Esophagus muscularis mucosa (tissue), 4 donors: ENCODE results near the gene PCDHGC5. TPM values are rescaled to one million over a fixed set of nuclear protein-coding genes. Genes with fewer than 3 reads are reported as not detected.

ENCODE experiments used
- DNase-seq: peaks from one replicate; pipeline ENCODE4 v3.0.0-alpha.2; 2017; ENCODE audit errors: extremely low spot score
- H3K27ac ChIP-seq, 4 donors: fragments of 200-600 bp; sonication (generic); replicated peaks in 1 of 4; 1 replicate in 3 of 4; 2 replicates in 1 of 4; pipeline ENCODE4 v1.5.1; 2016 to 2019; ENCODE audit warnings: mild to moderate bottlenecking in 1 of 4
- H3K27me3 ChIP-seq, 4 donors: fragments of 200-600 bp; sonication (generic); one replicate each; pipeline versions ENCODE4 v1.5.1 to v1.6.0; 2016 to 2019
- H3K36me3 ChIP-seq, 4 donors: fragments of 200-600 bp; sonication (generic); one replicate each; pipeline ENCODE4 v1.5.1; 2016 to 2019
- H3K4me1 ChIP-seq, 4 donors: fragments of 200-600 bp; sonication (generic); one replicate each; pipeline ENCODE4 v1.5.1; 2016 to 2019
- H3K4me3 ChIP-seq, 4 donors: fragments of 200-600 bp; sonication (generic); 1 replicate in 2 of 4; 2 replicates in 2 of 4; pipeline ENCODE4 v1.5.1; 2016 to 2019; ENCODE audit warnings: mild to moderate bottlenecking in 4 of 4, moderate library complexity in 1 of 4
- H3K9me3 ChIP-seq, 4 donors: fragments of 200-600 bp; sonication (generic); 1 replicate in 3 of 4; 2 replicates in 1 of 4; pipeline ENCODE4 v1.5.1; 2016 to 2019
- EP300 ChIP-seq: sonication (generic); formaldehyde crosslinking; IDR thresholded peaks from one replicate; pipeline ENCODE4 v1.6.1; 2017; ENCODE audit warnings: antibody characterized with exemption
- POLR2A ChIP-seq: fragments of 450-650 bp; IDR thresholded peaks from one replicate; pipeline ENCODE4 v1.6.1; 2017; ENCODE audit warnings: antibody characterized with exemption, moderate library complexity, mild to moderate bottlenecking, low read depth
- POLR2AphosphoS5 ChIP-seq, 2 donors: sonication (generic); formaldehyde crosslinking; IDR thresholded peaks; one replicate each; pipeline ENCODE4 v1.6.1; 2017; ENCODE audit warnings: antibody characterized with exemption in 2 of 2
- WGBS: methylation state at CpG from one replicate; pipeline ENCODE4 v1.1.5; 2018; 5-methylcytosine and 5-hydroxymethylcytosine counted together
- intact Hi-C: fragments of 100-400 bp; cut with DNase I; formaldehyde crosslinking; loops from one replicate; pipeline ENCODE4 v1.15.1; 2023
- total RNA-seq, 4 donors: library from RNA; depleted of rRNA; stranded (reverse); fragments of >200 nt; gene quantifications; one replicate each; pipeline versions ENCODE4 v1.1.0 to v1.2.1, GENCODE V29; 2016
- TF ChIP-seq, protein P1 (sequence below), 3 experiments: fragments of 200-600 bp in 2 of 3; fragments of 450-650 bp in 1 of 3; sonication (generic) in 2 of 3; IDR thresholded peaks; one replicate each; pipeline ENCODE4 v1.5.1; 2017 to 2019; ENCODE audit warnings: antibody characterized with exemption in 3 of 3, mild to moderate bottlenecking in 2 of 3, moderate library complexity in 1 of 3

The PCDHGC5 gene
- total RNA-seq, 4 donors from 2014 or later, result 0.71 to 3.7 (median 1.4) TPM

DNA sequence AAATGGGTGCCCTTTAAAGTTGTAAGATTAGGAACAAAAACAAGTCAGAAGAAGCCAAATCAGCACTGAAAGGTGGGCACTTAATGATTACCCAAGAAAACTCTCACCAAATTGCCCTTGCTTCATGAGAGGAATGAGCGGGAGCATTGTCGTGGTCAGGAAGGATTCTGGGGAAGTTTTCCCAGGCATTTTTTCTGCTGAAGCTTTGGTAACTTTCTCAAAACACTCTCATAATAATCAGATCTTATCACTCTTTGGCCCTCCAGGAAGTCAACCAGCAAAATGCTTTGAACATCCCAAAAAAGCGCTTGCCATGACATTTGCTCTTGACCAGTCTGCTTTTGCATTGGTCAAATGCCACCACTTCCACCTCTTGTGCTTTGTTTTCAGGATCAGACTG lies 23.5 kb upstream of the PCDHGC5 start:
- no peak for DNase-seq
- Histone ChIP-seq H3K36me3 (peaks cover 0 to 8% (median 0%) of the 10 kb centered on the region in 4 donors), H3K4me1 (no peaks in the 10 kb centered on the region), H3K27ac (no peak overlapping the region), H3K4me3 (no peak overlapping the region), H3K9me3 (no peaks in the 10 kb centered on the region), H3K27me3 (no peaks in the 10 kb centered on the region)
- no peak for TF ChIP-seq POLR2A
- TF ChIP-seq POLR2AphosphoS5 (IDR thresholded peaks at IDR 0.05), result no peak
- no peak for TF ChIP-seq EP300
- TF ChIP-seq, protein P1, sequence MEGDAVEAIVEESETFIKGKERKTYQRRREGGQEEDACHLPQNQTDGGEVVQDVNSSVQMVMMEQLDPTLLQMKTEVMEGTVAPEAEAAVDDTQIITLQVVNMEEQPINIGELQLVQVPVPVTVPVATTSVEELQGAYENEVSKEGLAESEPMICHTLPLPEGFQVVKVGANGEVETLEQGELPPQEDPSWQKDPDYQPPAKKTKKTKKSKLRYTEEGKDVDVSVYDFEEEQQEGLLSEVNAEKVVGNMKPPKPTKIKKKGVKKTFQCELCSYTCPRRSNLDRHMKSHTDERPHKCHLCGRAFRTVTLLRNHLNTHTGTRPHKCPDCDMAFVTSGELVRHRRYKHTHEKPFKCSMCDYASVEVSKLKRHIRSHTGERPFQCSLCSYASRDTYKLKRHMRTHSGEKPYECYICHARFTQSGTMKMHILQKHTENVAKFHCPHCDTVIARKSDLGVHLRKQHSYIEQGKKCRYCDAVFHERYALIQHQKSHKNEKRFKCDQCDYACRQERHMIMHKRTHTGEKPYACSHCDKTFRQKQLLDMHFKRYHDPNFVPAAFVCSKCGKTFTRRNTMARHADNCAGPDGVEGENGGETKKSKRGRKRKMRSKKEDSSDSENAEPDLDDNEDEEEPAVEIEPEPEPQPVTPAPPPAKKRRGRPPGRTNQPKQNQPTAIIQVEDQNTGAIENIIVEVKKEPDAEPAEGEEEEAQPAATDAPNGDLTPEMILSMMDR (IDR thresholded peaks at IDR 0.05), result no peak
- intact Hi-C loops, result no loop called here
- WGBS, result 94% methylated on average over 3 of the region's 3 CpGs

DNA sequence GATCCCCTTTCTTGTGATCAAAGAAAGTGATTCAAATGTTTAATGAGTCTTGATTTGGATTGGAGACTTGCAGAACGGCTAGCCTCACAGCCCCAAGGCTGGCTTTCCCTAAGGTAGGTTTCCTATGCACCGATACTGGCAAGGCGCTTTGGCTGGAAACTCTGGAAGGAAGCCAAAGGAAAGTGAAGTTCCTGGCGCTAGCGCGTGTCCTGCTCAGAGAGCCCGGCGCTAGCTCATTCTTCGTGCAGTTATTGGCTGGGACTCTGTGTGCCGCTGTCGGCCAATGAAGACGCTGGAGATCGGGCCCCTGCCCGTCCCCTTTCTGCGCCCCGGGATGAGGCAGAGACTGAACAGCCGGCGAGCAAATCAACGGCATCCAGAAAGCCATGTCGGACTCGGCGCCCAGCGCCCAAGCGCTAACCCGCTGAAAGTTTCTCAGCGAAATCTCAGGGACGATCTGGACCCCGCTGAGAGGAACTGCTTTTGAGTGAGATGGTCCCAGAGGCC lies 13.2 kb upstream of the PCDHGC5 start, which contains the start of gene PCDHGC3:
Gene PCDHGC3, plus strand, starts transcription at position 342 of the 507 bp plus-strand sequence. Its CDS starts 151 bp downstream, at position 493.
- Histone ChIP-seq H3K9me3 (no peaks in the 10 kb centered on the region), H3K36me3 (peaks cover 0 to 6% (median 0%) of the 10 kb centered on the region in 4 donors), H3K27ac (peak within 1 kb of the TSS; percentile 84 to 93 (median 89)), H3K4me3 (peak within 1 kb of the TSS; percentile 64 to 75 (median 68)), H3K4me1 (peaks cover 39 to 49% (median 48%) of the 10 kb centered on the region in 4 donors), H3K27me3 (no peaks in the 10 kb centered on the region)
- no peak for TF ChIP-seq POLR2A
- no peak for TF ChIP-seq EP300
- TF ChIP-seq, protein P1 (IDR thresholded peaks at IDR 0.05), result peak; percentile 40 to 64 (median 58)
- peak; percentile 87 for TF ChIP-seq POLR2AphosphoS5 (IDR thresholded peaks at IDR 0.05)
- intact Hi-C loops, result loop anchor here (2.0 to 5.0 kb wide), 2 partner anchors 39 to 82 kb away; no protein-coding TSS in a partner anchor
- 1% methylated on average over 22 of the region's 28 CpGs for WGBS
- peak; percentile 97 for DNase-seq

DNA sequence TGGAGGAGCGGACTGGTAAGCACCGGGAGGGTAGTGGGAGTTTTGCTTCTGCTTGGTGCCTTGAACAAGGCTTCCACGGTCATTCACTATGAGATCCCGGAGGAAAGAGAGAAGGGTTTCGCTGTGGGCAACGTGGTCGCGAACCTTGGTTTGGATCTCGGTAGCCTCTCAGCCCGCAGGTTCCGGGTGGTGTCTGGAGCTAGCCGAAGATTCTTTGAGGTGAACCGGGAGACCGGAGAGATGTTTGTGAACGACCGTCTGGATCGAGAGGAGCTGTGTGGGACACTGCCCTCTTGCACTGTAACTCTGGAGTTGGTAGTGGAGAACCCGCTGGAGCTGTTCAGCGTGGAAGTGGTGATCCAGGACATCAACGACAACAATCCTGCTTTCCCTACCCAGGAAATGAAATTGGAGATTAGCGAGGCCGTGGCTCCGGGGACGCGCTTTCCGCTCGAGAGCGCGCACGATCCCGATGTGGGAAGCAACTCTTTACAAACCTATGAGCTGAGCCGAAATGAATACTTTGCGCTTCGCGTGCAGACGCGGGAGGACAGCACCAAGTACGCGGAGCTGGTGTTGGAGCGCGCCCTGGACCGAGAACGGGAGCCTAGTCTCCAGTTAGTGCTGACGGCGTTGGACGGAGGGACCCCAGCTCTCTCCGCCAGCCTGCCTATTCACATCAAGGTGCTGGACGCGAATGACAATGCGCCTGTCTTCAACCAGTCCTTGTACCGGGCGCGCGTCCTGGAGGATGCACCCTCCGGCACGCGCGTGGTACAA lies 12.6 kb upstream of the PCDHGC5 start:
- DNase-seq, result no peak
- peak overlapping the region; percentile 64 to 75 (median 68) for H3K4me3 ChIP-seq
- H3K27ac ChIP-seq, result peak overlapping the region; percentile 84 to 93 (median 89)
- no peaks in the 10 kb centered on the region for H3K27me3 ChIP-seq
- WGBS, result 0% methylated on average over 28 of the region's 58 CpGs
- TF ChIP-seq POLR2AphosphoS5 (IDR thresholded peaks at IDR 0.05) (peak; percentile 23 to 41), POLR2A (no peak)
- TF ChIP-seq, protein P1 (IDR thresholded peaks at IDR 0.05), result no peak
- intact Hi-C loops, result loop anchor here (2.0 to 5.0 kb wide), 2 partner anchors 38 to 81 kb away; no protein-coding TSS in a partner anchor
- peaks cover 39 to 55% (median 54%) of the 10 kb centered on the region in 4 donors for H3K4me1 ChIP-seq
- H3K9me3 ChIP-seq, result no peaks in the 10 kb centered on the region
- H3K36me3 ChIP-seq, result peaks cover 0 to 6% (median 0%) of the 10 kb centered on the region in 4 donors

DNA sequence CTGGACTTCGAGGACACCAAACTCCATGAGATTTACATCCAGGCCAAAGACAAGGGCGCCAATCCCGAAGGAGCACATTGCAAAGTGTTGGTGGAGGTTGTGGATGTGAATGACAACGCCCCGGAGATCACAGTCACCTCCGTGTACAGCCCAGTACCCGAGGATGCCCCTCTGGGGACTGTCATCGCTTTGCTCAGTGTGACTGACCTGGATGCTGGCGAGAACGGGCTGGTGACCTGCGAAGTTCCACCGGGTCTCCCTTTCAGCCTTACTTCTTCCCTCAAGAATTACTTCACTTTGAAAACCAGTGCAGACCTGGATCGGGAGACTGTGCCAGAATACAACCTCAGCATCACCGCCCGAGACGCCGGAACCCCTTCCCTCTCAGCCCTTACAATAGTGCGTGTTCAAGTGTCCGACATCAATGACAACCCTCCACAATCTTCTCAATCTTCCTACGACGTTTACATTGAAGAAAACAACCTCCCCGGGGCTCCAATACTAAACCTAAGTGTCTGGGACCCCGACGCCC lies 11.8 kb upstream of the PCDHGC5 start:
- H3K27ac ChIP-seq, result peak overlapping the region; percentile 84 to 93 (median 89)
- WGBS, result 45% methylated on average over 17 of the region's 24 CpGs
- H3K4me1 ChIP-seq, result peaks cover 39 to 63% (median 60%) of the 10 kb centered on the region in 4 donors
- no peak for DNase-seq
- H3K9me3 ChIP-seq, result no peaks in the 10 kb centered on the region
- H3K27me3 ChIP-seq, result no peaks in the 10 kb centered on the region
- intact Hi-C loops, result loop anchor here (2.0 to 5.0 kb wide), 2 partner anchors 38 to 80 kb away; no protein-coding TSS in a partner anchor
- TF ChIP-seq EP300 (no peak), POLR2AphosphoS5 (IDR thresholded peaks at IDR 0.05) (no peak), POLR2A (no peak)
- TF ChIP-seq, protein P1 (IDR thresholded peaks at IDR 0.05), result no peak
- peak overlapping the region; percentile 64 to 75 (median 68) for H3K4me3 ChIP-seq
- H3K36me3 ChIP-seq, result peaks cover 0 to 6% (median 0%) of the 10 kb centered on the region in 4 donors
